COLO829 (cell line): ENCODE measurements around the gene TRIM46.

Source experiments
- DNase-seq: peaks from one replicate; pipeline ENCODE4 v3.0.0; 2012; ENCODE audit warnings: low spot score

TRIM46 gene

GRCh38 chr1:155171836-155172731, 1.6 kb upstream of the TRIM46 start:
- DNase-seq, result no peak

DNA sequence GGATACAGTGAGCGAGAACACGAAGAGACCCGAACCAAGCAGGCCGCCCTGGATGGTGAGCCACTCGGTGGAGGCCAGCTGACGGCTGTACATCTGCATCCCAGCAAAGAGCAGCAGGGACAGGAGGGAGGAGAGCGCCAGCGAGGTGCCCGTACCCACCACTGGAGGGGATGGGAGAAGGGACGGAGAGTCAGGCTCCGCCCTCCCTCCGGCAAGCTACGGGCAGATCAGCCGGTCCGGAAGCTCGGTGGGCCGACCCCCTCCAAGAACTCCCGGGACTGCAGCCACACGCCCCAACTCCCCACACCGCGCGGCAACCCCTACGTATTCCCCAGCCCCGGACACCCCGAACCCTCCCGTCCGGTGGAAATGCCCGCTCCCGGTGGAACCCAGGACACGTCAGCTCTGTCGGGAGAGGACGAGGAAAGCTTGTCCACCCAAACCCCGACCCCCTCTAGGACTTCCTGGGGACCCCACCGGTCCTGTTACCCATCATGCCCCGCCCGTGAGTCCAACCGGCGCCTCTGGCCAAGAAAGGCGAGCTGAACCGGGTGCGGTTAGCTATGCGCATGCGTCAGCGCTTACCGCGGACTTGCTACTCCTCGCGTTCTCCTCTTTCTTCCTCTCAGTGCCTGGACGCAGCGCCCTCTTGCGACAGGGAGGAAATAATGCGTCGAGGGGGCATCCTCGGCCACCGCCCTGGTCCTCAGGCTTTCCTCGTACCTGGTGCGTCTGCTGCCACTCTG, 744 bp upstream of the TRIM46 start, which contains the start of gene KRTCAP2:
TSS of gene KRTCAP2 (minus strand) at position 573 of the 746 bp plus-strand sequence. CDS start at position 493, 80 bp downstream.
- peak; percentile 100 for DNase-seq

- no peak for DNase-seq
Observed at GRCh38 chr1:155174324-155175280, 953 bp downstream of the TRIM46 start.

DNA sequence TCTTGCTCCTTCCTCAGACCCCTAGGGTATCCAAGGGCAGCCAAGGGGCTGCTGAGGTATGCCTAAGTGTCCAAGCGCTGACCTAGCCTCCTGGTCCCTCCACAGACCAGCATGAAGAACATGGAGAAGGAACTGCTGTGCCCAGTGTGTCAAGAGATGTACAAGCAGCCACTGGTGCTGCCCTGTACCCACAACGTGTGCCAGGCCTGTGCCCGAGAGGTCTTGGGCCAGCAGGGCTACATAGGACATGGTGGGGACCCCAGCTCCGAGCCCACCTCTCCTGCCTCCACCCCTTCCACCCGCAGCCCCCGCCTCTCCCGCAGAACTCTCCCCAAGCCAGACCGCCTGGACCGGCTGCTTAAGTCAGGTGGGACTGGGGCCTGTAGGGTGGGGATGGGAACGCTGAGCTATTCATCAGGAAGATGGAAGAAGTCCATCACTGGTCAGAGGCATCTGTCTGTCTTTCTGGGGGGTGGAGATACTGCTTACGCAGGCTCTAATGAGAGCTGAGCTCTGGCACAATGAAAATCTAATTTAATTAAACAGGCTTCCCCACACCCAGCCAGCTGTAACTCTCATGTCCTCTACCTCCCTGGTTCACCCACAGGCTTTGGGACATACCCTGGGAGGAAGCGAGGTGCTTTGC, 1.8 kb downstream of the TRIM46 start:
- no peak for DNase-seq

GRCh38 chr1:155175927-155176371, 2.3 kb downstream of the TRIM46 start:
- no peak for DNase-seq

- DNase-seq, result peak; percentile 98
Observed at GRCh38 chr1:155176544-155177071, 3.0 kb downstream of the TRIM46 start.

GRCh38 chr1:155177192-155177917, 3.7 kb downstream of the TRIM46 start:
- DNase-seq, result no peak

DNA sequence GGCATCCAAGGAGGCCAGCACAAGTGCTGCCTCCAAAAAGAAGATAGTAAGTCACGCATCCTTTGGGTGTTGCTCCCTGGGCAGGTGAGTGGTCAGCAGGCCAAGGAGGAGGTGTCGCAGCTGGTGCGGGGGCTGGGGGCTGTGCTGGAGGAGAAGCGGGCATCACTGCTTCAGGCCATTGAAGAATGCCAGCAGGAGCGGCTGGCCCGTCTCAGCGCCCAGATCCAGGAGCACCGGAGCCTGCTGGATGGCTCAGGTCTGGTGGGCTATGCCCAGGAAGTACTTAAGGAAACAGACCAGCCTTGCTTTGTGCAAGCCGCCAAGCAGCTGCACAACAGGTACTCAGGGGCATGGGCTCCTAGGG, 4.3 kb downstream of the TRIM46 start:
- DNase-seq, result no peak

- no peak for DNase-seq
Observed at GRCh38 chr1:155178441-155179111, 4.9 kb downstream of the TRIM46 start.

DNA sequence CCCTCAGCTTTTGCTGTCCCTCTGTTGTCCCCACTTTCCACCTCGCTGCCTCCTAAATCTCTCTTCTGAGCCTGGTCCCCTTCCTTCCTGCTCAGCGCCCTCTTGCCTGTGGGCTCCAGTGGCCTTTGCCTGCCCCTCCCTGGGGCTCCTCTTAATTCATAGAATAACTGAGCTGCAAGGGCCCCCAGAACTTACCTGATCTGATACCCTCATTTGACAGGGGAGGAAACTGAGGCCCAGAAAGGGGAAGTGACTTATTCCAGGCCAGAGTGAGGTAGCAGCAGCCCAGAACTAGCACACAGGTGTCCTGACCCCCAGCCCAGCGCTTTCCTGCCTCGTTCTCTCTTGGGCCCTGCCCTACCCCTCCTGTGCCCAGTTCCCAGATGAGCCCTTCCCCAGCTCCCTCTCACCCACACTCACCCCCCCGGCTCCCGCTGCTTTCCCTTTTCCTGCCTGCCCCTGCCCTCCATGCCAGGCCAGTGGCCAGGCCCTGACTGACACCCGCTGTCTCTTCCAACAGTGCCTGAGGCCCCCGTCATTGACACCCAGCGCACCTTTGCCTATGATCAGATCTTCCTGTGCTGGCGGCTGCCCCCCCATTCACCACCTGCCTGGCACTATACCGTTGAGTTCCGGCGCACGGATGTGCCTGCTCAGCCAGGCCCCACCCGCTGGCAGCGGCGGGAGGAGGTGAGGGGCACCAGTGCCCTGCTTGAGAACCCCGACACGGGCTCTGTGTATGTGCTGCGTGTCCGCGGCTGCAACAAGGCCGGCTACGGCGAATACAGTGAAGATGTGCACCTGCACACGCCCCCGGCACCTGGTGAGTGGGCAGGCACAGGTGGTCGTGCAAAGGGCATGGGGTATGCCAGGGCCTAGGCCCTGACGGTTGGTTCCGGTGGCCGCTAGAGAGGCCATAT, 5.7 kb downstream of the TRIM46 start:
- no peak for DNase-seq

GRCh38 chr1:155181371-155182051, 7.9 kb downstream of the TRIM46 start:
- no peak for DNase-seq

GRCh38 chr1:155182052-155182550, 8.5 kb downstream of the TRIM46 start:
- DNase-seq, result no peak

DNA sequence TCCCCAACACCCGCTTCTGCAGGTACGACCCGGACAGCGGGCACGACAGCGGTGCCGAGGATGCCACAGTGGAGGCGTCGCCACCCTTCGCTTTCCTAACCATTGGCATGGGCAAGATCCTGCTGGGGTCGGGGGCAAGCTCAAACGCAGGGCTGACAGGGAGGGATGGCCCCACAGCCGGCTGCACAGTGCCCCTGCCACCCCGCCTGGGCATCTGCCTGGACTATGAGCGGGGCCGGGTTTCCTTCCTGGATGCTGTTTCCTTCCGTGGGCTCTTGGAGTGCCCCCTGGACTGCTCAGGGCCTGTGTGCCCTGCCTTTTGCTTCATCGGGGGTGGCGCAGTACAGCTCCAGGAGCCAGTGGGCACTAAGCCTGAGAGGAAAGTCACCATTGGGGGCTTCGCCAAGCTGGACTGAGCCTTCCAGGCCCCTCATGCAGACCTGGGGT, 10.1 kb downstream of the TRIM46 start:
- DNase-seq, result no peak

DNA sequence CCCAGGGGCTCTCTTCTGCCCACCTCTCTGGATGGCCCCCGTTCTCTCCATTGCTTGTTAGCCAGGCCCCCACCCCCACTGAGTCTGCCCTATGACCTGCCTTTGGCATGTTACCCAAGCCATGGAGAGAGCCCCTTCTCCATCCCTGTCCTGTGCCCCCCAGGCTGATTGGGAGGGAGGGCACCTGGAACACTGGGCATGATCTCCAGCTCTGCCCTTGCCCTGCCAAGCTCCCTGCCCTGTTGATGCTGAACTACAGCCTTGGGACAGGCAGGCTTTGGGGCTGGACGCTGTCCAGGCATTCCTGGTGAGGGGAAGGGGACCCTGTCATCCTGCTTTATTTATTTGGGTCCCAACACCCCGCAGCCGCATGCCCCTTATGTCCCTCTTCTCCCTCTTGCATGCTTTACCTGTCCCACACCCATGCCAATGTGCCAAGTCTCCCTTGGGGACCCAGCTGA, 10.7 kb downstream of the TRIM46 start:
- no peak for DNase-seq

- no peak for DNase-seq
Observed at GRCh38 chr1:155184835-155185782, 11.5 kb downstream of the TRIM46 start.

- DNase-seq, result no peak
Observed at GRCh38 chr1:155185783-155186066, 12.1 kb downstream of the TRIM46 start.
